GM12865 (cell line): ENCODE data around the gene CARS2.
"Not testable (repeated sequence)": the region's sequence is repeated elsewhere in the genome, so short reads cannot be mapped to it uniquely, and the experiment has no call there.

Source experiments
- DNase-seq: peaks from one replicate; pipeline ENCODE4 v3.0.0; 2010; ENCODE audit warnings: low read depth
- H3K4me3 ChIP-seq: 2 replicates; pipeline ENCODE4 v1.5.1; 2011; ENCODE audit warnings: mild to moderate bottlenecking, low read depth, low read length, control low read depth
- CTCF ChIP-seq: IDR thresholded peaks from 2 replicates; pipeline ENCODE4 v1.5.1; 2011; ENCODE audit warnings: low read length, control low read depth, low read depth, inconsistent platforms; ENCODE audit not compliant: insufficient read depth; ENCODE audit errors: missing control alignments

The CARS2 gene

GRCh38 chr13:110700641-110701040, 5.3 kb downstream of the CARS2 start:
- no peak for DNase-seq
- no peak overlapping the region for H3K4me3 ChIP-seq
- no peak for TF ChIP-seq CTCF

- no peak for DNase-seq
- TF ChIP-seq CTCF, result no peak
- H3K4me3 ChIP-seq, result no peak overlapping the region
Measured at GRCh38 chr13:110700186-110700585, 5.7 kb downstream of the CARS2 start.

GRCh38 chr13:110699148-110700145, 6.5 kb downstream of the CARS2 start:
- DNase-seq, result no peak
- no peak for TF ChIP-seq CTCF
- no peak overlapping the region for H3K4me3 ChIP-seq

GRCh38 chr13:110698689-110699088, 7.2 kb downstream of the CARS2 start:
- DNase-seq, result peak; percentile 45
- no peak overlapping the region for H3K4me3 ChIP-seq
- no peak for TF ChIP-seq CTCF

GRCh38 chr13:110697842-110698241, 8.1 kb downstream of the CARS2 start:
- no peak for TF ChIP-seq CTCF
- H3K4me3 ChIP-seq, result no peak overlapping the region
- DNase-seq, result no peak

GRCh38 chr13:110696776-110697175, 9.1 kb downstream of the CARS2 start:
- TF ChIP-seq CTCF, result no peak
- no peak for DNase-seq
- no peak overlapping the region for H3K4me3 ChIP-seq

- not testable (repeated sequence) for H3K4me3 ChIP-seq, DNase-seq
Measured at GRCh38 chr13:110695774-110696173, 10.1 kb downstream of the CARS2 start.
